GM19468 (cell line): Measurements from ENCODE around the gene CCDC197.

Experiments used
- ATAC-seq: cut with Tn5 transposase; IDR thresholded peaks from one replicate; pipeline ENCODE4 v1.9.1; 2021; ENCODE audit warnings: mild to moderate bottlenecking, moderate library complexity, moderate number of reproducible peaks; ENCODE audit not compliant: unreplicated experiment; ENCODE audit errors: extremely low read depth

CCDC197 gene

GRCh38 chr14:93976477-93977057, 20.5 kb upstream of the CCDC197 start, which contains the start of gene ASB2:
Gene ASB2, minus strand, starts transcription at chr14:93976570. Its CDS starts 12,031 bp downstream, at chr14:93964539.
- no peak for ATAC-seq

- ATAC-seq, result no peak
Observed at GRCh38 chr14:93977171-93977570, 19.9 kb upstream of the CCDC197 start.

- peak; percentile 48 for ATAC-seq
Observed at GRCh38 chr14:93977790-93978581, 19.1 kb upstream of the CCDC197 start.

GRCh38 chr14:93978735-93979134, 18.4 kb upstream of the CCDC197 start:
- ATAC-seq, result no peak

- ATAC-seq, result no peak
Observed at GRCh38 chr14:93980456-93981201, 16.5 kb upstream of the CCDC197 start.

- no peak for ATAC-seq
Observed at GRCh38 chr14:93981316-93982229, 15.5 kb upstream of the CCDC197 start.

- no peak for ATAC-seq
Observed at GRCh38 chr14:93982230-93983007, 14.7 kb upstream of the CCDC197 start.

GRCh38 chr14:93984070-93984469, 13.0 kb upstream of the CCDC197 start:
- ATAC-seq, result no peak

GRCh38 chr14:93984987-93985410, 12.1 kb upstream of the CCDC197 start:
- ATAC-seq, result no peak

GRCh38 chr14:93986955-93987354, 10.1 kb upstream of the CCDC197 start:
- no peak for ATAC-seq

- ATAC-seq, result no peak
Observed at GRCh38 chr14:93987376-93987775, 9.7 kb upstream of the CCDC197 start.

GRCh38 chr14:93987815-93988476, 9.2 kb upstream of the CCDC197 start:
- no peak for ATAC-seq

- ATAC-seq, result no peak
Observed at GRCh38 chr14:93989939-93990338, 7.2 kb upstream of the CCDC197 start.

- ATAC-seq, result no peak
Observed at GRCh38 chr14:93991212-93991611, 5.9 kb upstream of the CCDC197 start.

- no peak for ATAC-seq
Observed at GRCh38 chr14:93991649-93992048, 5.5 kb upstream of the CCDC197 start.

GRCh38 chr14:93993382-93993781, 3.7 kb upstream of the CCDC197 start:
- no peak for ATAC-seq

- no peak for ATAC-seq
Observed at GRCh38 chr14:93994919-93995682, 2.0 kb upstream of the CCDC197 start.

- no peak for ATAC-seq
Observed at GRCh38 chr14:93996130-93996695, 888 bp upstream of the CCDC197 start.
